ENCODE results near the gene TGIF2. TPM values are rescaled to one million over a fixed set of nuclear protein-coding genes. Genes with fewer than 3 reads are reported as not detected.

The TGIF2 gene
- total and polyA plus RNA-seq, 9 of the 15 experiments (the other 6 are each of a cell fraction or from before 2014, with no cell fraction given): 6.8 to 27.8 (median 15.7) TPM

DNA sequence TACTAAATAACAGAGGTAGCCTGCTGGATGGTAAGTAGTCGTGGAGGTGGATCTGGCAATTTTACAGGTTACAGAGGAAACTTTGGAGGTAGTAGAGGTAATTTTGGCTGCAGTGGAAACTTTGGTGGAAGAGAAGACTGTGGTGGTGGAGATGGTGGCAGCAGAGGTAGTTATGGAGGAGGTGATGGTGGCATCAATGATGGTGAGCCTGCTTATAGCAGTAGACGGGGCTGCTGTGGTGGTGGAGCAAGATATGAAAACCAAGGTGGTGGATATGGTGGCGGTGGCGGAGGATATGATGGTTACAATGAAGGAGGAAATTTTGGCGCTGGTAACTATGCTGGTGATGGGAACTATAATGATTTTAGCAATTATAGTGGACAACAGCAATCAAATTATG lies 47.5 kb downstream of the TGIF2 start:
- no peaks in the 10 kb centered on the region for H4K20me1 ChIP-seq (replicated peaks; ENCODE audit: control insufficient read depth, insufficient read depth, low read length)
- WGBS (ENCODE audit: insufficient coverage, low coverage, missing lambda C conversion rate): 33% methylated on average over 5 of the region's 5 CpGs
- FAIRE-seq (no peak), ATAC-seq (no peak), DNase-seq (ENCODE audit: extremely low read depth in 1 of 4, low spot score in 3 of 4) (no peak)
- H3K4me1 ChIP-seq (replicated peaks in 1 of 2; ENCODE audit: control insufficient read depth in 2 of 2, insufficient read depth in 2 of 2, low read length in 2 of 2): peaks cover 0 to 4% of the 10 kb centered on the region in 2 experiments; a peak in 1 of 5 replicates
- no peak overlapping the region for H3K9ac ChIP-seq (ENCODE audit: insufficient read depth in 1 of 2, low read depth in 2 of 2, low read length in 2 of 2)
- no peak overlapping the region for H2AFZ ChIP-seq (ENCODE audit: low read depth, low read length)
- POLR2A ChIA-PET: interaction anchor here (0.9 kb wide), 1 partner anchor 15 kb away, joined by 4 read pairs; the partner anchor contains the start of gene RAB5IF
- no peak overlapping the region for H3K4me2 ChIP-seq (ENCODE audit: insufficient read depth, low read length)
- peak; percentile 79 for TF ChIP-seq ZNF134 (CRISPR knock-in tag; conservative IDR thresholded peaks at IDR 0.05)
- no peak for TF ChIP-seq ZNF217 (CRISPR knock-in tag; IDR thresholded peaks at IDR 0.05)
- no peaks in the 10 kb centered on the region for H3K9me1 ChIP-seq (ENCODE audit: control insufficient read depth, insufficient read depth, low read length)
- no TSS peak for BruUV-seq (replicated peaks)
- no peaks in the 10 kb centered on the region for H3K79me2 ChIP-seq (ENCODE audit: control insufficient read depth, insufficient read depth, low read length)
- no peaks in the 10 kb centered on the region for H3K27me3 ChIP-seq (ENCODE audit: control insufficient read depth in 2 of 2, insufficient read depth in 2 of 2, low read length in 2 of 2)
- H3K9me3 ChIP-seq (replicated peaks; ENCODE audit: control insufficient read depth, insufficient read depth, low read depth, low read length): no peaks in the 10 kb centered on the region
- intact Hi-C loops (cut with micrococcal nuclease) (no loop called here), in situ Hi-C loops (cut with MboI) (no loop called here)
- no peaks in the 10 kb centered on the region for H3K36me3 ChIP-seq (ENCODE audit: control insufficient read depth, insufficient read depth, low read length)
- no peak overlapping the region for H3K4me3 ChIP-seq
- CTCF ChIA-PET (ENCODE audit: low intra/inter-chr PET ratio): no interaction called here
- no peak overlapping the region for H3K27ac ChIP-seq (ENCODE audit: extremely low read depth, low read depth, low read length)

DNA sequence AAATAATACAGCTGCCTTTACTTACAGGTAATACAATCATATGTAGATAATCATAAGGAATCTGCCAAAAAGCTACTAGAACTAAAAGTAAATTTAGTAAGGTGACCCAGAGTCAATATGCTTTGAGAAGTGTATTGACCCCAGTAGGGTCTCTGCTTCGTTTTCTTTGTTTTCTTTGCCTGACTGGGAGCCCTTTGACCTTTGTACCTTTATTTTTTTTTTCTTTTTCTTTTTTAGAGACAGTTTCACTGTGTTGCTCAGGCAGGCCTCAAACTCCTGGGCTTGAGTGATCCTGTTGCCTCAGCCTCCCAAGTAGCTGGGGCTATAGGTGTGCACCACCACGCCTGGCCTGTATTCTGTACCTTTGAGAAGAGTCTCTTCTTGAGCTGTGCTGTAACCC lies 50.0 kb downstream of the TGIF2 start:
- no peaks in the 10 kb centered on the region for H3K79me2 ChIP-seq (ENCODE audit: control insufficient read depth, insufficient read depth, low read length)
- H4K20me1 ChIP-seq (replicated peaks; ENCODE audit: control insufficient read depth, insufficient read depth, low read length): no peaks in the 10 kb centered on the region
- no peak overlapping the region for H3K27ac ChIP-seq (ENCODE audit: extremely low read depth, low read depth, low read length)
- no peak overlapping the region for H3K9ac ChIP-seq (ENCODE audit: insufficient read depth in 1 of 2, low read depth in 2 of 2, low read length in 2 of 2)
- no peak overlapping the region for H2AFZ ChIP-seq (ENCODE audit: low read depth, low read length)
- intact Hi-C loops (cut with micrococcal nuclease): no loop called here
- no peaks in the 10 kb centered on the region for H3K36me3 ChIP-seq (ENCODE audit: control insufficient read depth, insufficient read depth, low read length)
- in situ Hi-C loops (cut with MboI): no loop called here
- POLR2A ChIA-PET: interaction anchor here (0.6 to 1.8 kb wide), 6 partner anchors 9 to 66 kb away, joined by 3 to 10 read pairs (median 4); no protein-coding TSS in a partner anchor
- peaks cover 0 to 4% of the 10 kb centered on the region in 2 experiments; a peak in 1 of 5 replicates for H3K4me1 ChIP-seq (replicated peaks in 1 of 2; ENCODE audit: control insufficient read depth in 2 of 2, insufficient read depth in 2 of 2, low read length in 2 of 2)
- no peak for ATAC-seq
- no peak overlapping the region for H3K4me3 ChIP-seq
- no peak overlapping the region for H3K4me2 ChIP-seq (ENCODE audit: insufficient read depth, low read length)
- no TSS peak for BruUV-seq (replicated peaks)
- H3K27me3 ChIP-seq (ENCODE audit: control insufficient read depth in 2 of 2, insufficient read depth in 2 of 2, low read length in 2 of 2): no peaks in the 10 kb centered on the region
- H3K9me1 ChIP-seq (ENCODE audit: control insufficient read depth, insufficient read depth, low read length): no peaks in the 10 kb centered on the region
- CTCF ChIA-PET (ENCODE audit: low intra/inter-chr PET ratio): no interaction called here
- no peak for DNase-seq (ENCODE audit: extremely low read depth in 1 of 4, low spot score in 3 of 4)
- H3K9me3 ChIP-seq (replicated peaks; ENCODE audit: control insufficient read depth, insufficient read depth, low read depth, low read length): no peaks in the 10 kb centered on the region
- FAIRE-seq: no peak
- WGBS (ENCODE audit: insufficient coverage, low coverage, missing lambda C conversion rate): 70% methylated on average over 1 of the region's 2 CpGs
- no peak for TF ChIP-seq CHD2 (IDR thresholded peaks at IDR 0.05; ENCODE audit: low read depth, low read length)
- TF ChIP-seq MEF2D (tag; conservative IDR thresholded peaks at IDR 0.05; ENCODE audit: low read depth): no peak
- TF ChIP-seq, protein P1, sequence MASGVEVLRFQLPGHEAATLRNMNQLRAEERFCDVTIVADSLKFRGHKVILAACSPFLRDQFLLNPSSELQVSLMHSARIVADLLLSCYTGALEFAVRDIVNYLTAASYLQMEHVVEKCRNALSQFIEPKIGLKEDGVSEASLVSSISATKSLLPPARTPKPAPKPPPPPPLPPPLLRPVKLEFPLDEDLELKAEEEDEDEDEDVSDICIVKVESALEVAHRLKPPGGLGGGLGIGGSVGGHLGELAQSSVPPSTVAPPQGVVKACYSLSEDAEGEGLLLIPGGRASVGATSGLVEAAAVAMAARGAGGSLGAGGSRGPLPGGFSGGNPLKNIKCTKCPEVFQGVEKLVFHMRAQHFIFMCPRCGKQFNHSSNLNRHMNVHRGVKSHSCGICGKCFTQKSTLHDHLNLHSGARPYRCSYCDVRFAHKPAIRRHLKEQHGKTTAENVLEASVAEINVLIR (CRISPR knock-in tag; IDR thresholded peaks at IDR 0.05): no peak
- no peak for TF ChIP-seq MEF2A (IDR thresholded peaks at IDR 0.05; ENCODE audit: control insufficient read depth, low read depth, low read length)
- TF ChIP-seq, protein P2, sequence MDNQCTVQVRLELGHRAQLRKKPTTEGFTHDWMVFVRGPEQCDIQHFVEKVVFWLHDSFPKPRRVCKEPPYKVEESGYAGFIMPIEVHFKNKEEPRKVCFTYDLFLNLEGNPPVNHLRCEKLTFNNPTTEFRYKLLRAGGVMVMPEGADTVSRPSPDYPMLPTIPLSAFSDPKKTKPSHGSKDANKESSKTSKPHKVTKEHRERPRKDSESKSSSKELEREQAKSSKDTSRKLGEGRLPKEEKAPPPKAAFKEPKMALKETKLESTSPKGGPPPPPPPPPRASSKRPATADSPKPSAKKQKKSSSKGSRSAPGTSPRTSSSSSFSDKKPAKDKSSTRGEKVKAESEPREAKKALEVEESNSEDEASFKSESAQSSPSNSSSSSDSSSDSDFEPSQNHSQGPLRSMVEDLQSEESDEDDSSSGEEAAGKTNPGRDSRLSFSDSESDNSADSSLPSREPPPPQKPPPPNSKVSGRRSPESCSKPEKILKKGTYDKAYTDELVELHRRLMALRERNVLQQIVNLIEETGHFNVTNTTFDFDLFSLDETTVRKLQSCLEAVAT (IDR thresholded peaks at IDR 0.05): no peak
- TF ChIP-seq GABPB1 (CRISPR knock-in tag; IDR thresholded peaks at IDR 0.05): no peak
- no peak for TF ChIP-seq ZNF23 (CRISPR knock-in tag; IDR thresholded peaks at IDR 0.05)
- TF ChIP-seq ELF1 (tag; IDR thresholded peaks at IDR 0.05): no peak
- no peak for TF ChIP-seq DACH1 (IDR thresholded peaks at IDR 0.05; ENCODE audit: partially characterized antibody)
- TF ChIP-seq, protein P3, sequence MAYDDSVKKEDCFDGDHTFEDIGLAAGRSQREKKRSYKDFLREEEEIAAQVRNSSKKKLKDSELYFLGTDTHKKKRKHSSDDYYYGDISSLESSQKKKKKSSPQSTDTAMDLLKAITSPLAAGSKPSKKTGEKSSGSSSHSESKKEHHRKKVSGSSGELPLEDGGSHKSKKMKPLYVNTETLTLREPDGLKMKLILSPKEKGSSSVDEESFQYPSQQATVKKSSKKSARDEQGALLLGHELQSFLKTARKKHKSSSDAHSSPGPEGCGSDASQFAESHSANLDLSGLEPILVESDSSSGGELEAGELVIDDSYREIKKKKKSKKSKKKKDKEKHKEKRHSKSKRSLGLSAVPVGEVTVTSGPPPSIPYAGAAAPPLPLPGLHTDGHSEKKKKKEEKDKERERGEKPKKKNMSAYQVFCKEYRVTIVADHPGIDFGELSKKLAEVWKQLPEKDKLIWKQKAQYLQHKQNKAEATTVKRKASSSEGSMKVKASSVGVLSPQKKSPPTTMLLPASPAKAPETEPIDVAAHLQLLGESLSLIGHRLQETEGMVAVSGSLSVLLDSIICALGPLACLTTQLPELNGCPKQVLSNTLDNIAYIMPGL (CRISPR knock-in tag; IDR thresholded peaks at IDR 0.05): no peak
- TF ChIP-seq CAMTA2 (CRISPR knock-in tag; conservative IDR thresholded peaks at IDR 0.05): no peak
- no peak for TF ChIP-seq ZNF77 (CRISPR knock-in tag; IDR thresholded peaks at IDR 0.05)

All from K562 (cell line).